Glomerular visceral epithelial cell (primary cell): Measurements from ENCODE around the gene DNAJC8.

ENCODE experiments used
- DNase-seq: peaks from one replicate; pipeline ENCODE4 v3.0.0-alpha.2; 2016; ENCODE audit errors: extremely low spot score

The DNAJC8 gene

GRCh38 chr1:28232558-28233263 lies at the start of gene DNAJC8:
Gene DNAJC8 (minus strand): TSS chr1:28233029. CDS start chr1:28232998, 31 bp downstream.
- peak; percentile 90 for DNase-seq

- DNase-seq: no peak
Observed at GRCh38 chr1:28281608-28282425, 49.0 kb upstream of the DNAJC8 start.

- no peak for DNase-seq
Observed at GRCh38 chr1:28280977-28281381, 48.1 kb upstream of the DNAJC8 start.

GRCh38 chr1:28280501-28280900 lies 47.7 kb upstream of the DNAJC8 start:
- DNase-seq: no peak

GRCh38 chr1:28279721-28280120 lies 46.9 kb upstream of the DNAJC8 start:
- no peak for DNase-seq

- DNase-seq: no peak
Observed at GRCh38 chr1:28278763-28279162, 45.9 kb upstream of the DNAJC8 start.

- peak; percentile 49 for DNase-seq
Observed at GRCh38 chr1:28273216-28273860, 40.5 kb upstream of the DNAJC8 start.

- DNase-seq: no peak
Observed at GRCh38 chr1:28272215-28272852, 39.5 kb upstream of the DNAJC8 start.

- no peak for DNase-seq
Observed at GRCh38 chr1:28269529-28269928, 36.7 kb upstream of the DNAJC8 start.

- no peak for DNase-seq
Observed at GRCh38 chr1:28267633-28268032, 34.8 kb upstream of the DNAJC8 start.

GRCh38 chr1:28266920-28267322 lies 34.1 kb upstream of the DNAJC8 start:
- DNase-seq: no peak

- DNase-seq: no peak
Observed at GRCh38 chr1:28265577-28265976, 32.7 kb upstream of the DNAJC8 start.

GRCh38 chr1:28264897-28265296 lies 32.1 kb upstream of the DNAJC8 start:
- no peak for DNase-seq

GRCh38 chr1:28260803-28261174 lies 28.0 kb upstream of the DNAJC8 start:
- no peak for DNase-seq

GRCh38 chr1:28259934-28260802 lies 27.3 kb upstream of the DNAJC8 start:
- peak; percentile 83 for DNase-seq

- DNase-seq: peak; percentile 98
Observed at GRCh38 chr1:28259252-28259933, 26.6 kb upstream of the DNAJC8 start, which contains the start of gene SESN2. Gene SESN2 (plus strand): TSS chr1:28259518. CDS start chr1:28259848, 330 bp downstream.

- DNase-seq: no peak
Observed at GRCh38 chr1:28258628-28259251, 25.9 kb upstream of the DNAJC8 start.

- no peak for DNase-seq
Observed at GRCh38 chr1:28257736-28258135, 24.9 kb upstream of the DNAJC8 start.

GRCh38 chr1:28256197-28256827 lies 23.5 kb upstream of the DNAJC8 start:
- no peak for DNase-seq
